K562 (cell line): ENCODE results near the gene MYO1D. TPM values are rescaled to one million over a fixed set of nuclear protein-coding genes. Genes with fewer than 3 reads are reported as not detected.

ENCODE experiments used
- ATAC-seq: fragments of 200-7000 bp; cut with Tn5 transposase; 3 replicates; pipeline ENCODE4 v1.9.1; 2020; ENCODE audit warnings: moderate library complexity
- BruUV-seq: library from RNA; stranded (reverse); fragments of 400-500 nt; replicated peaks from 2 replicates; lab custom pipeline; 2021; lab: Mats Ljungman, UMichigan
- CTCF ChIA-PET: fragments of 300-600 bp; formaldehyde crosslinking; extraction: SDS; loops from one replicate; lab custom pipeline; 2021; ENCODE audit warnings: low intra/inter-chr PET ratio; lab: Yijun Ruan, JAX
- POLR2A ChIA-PET: fragments of 300-600, 350-650 bp; sonication (Branson Sonifier 250); formaldehyde crosslinking; extraction: SDS; loops from one replicate; lab custom pipeline; 2021; ENCODE audit warnings: antibody characterized with exemption, inconsistent platforms; lab: Yijun Ruan, JAX
- DNase-seq, 4 experiments: peaks; one replicate each; pipeline versions ENCODE4 v3.0.0 to v3.0.0-alpha.2; 2011 to 2018; ENCODE audit warnings: low spot score in 3 of 4, mixed read lengths in 3 of 4; ENCODE audit errors: extremely low read depth in 1 of 4
- FAIRE-seq: peaks from 2 replicates; lab custom pipeline; 2011; peaks lifted over from hg19 to GRCh38; lab: Jason Lieb, UNC
- H2AFZ ChIP-seq: 2 replicates; pipeline ENCODE4 v1.6.0; 2011; ENCODE audit warnings: low read depth, low read length, control low read depth, inconsistent platforms
- H3K27ac ChIP-seq: fragments of 200-600 bp; 3 replicates; pipeline ENCODE4 v1.8.0; 2011; ENCODE audit warnings: low read depth, mild to moderate bottlenecking, control low read depth, inconsistent platforms, low read length, moderate library complexity, mixed read lengths; ENCODE audit errors: extremely low read depth
- H3K27me3 ChIP-seq, 2 experiments: fragments of 300-600 bp in 1 of 2; 2 replicates in 1 of 2; 3 replicates in 1 of 2; pipeline versions ENCODE4 v1.6.0 to v1.8.0; 2011; ENCODE audit warnings: inconsistent platforms in 2 of 2, low read length in 2 of 2, mild to moderate bottlenecking in 1 of 2, mixed read lengths in 1 of 2, moderate library complexity in 1 of 2; ENCODE audit not compliant: control insufficient read depth in 2 of 2, insufficient read depth in 2 of 2
- H3K36me3 ChIP-seq: fragments of 300-600 bp; 3 replicates; pipeline ENCODE4 v1.8.0; 2011; ENCODE audit warnings: mild to moderate bottlenecking, low read length, inconsistent platforms; ENCODE audit not compliant: control insufficient read depth, insufficient read depth
- H3K4me1 ChIP-seq, 2 experiments: fragments of 200-600 bp in 1 of 2; replicated peaks in 1 of 2; 2 replicates in 1 of 2; 3 replicates in 1 of 2; pipeline versions ENCODE4 v1.5.1 to v1.8.0; 2011; ENCODE audit warnings: inconsistent platforms in 2 of 2, low read length in 2 of 2, mild to moderate bottlenecking in 1 of 2, mixed read lengths in 1 of 2, moderate library complexity in 1 of 2; ENCODE audit not compliant: control insufficient read depth in 2 of 2, insufficient read depth in 2 of 2
- H3K4me2 ChIP-seq: 2 replicates; pipeline ENCODE4 v1.6.1; 2011; ENCODE audit warnings: low read length, control low read depth, inconsistent platforms, mixed read lengths; ENCODE audit not compliant: insufficient read depth
- H3K4me3 ChIP-seq: fragments of 200-600 bp; sonication (generic), shearing (Covaris generic); 2 replicates; pipeline ENCODE4 v1.5.1; 2016; ENCODE audit warnings: control low read depth, inconsistent platforms
- H3K79me2 ChIP-seq: fragments of 200-600 bp; 3 replicates; pipeline ENCODE4 v1.8.0; 2011; ENCODE audit warnings: low read length, inconsistent platforms; ENCODE audit not compliant: control insufficient read depth, insufficient read depth
- H3K9ac ChIP-seq, 2 experiments: 2 replicates each; pipeline versions ENCODE4 v1.6.0 to v1.6.1; 2011; ENCODE audit warnings: low read depth in 2 of 2, low read length in 2 of 2, control low read depth in 1 of 2, inconsistent platforms in 1 of 2, mild to moderate bottlenecking in 1 of 2, mixed read lengths in 1 of 2; ENCODE audit not compliant: insufficient read depth in 1 of 2
- H3K9me1 ChIP-seq: one replicate; pipeline ENCODE4 v1.6.0; 2011; ENCODE audit warnings: inconsistent platforms, mild to moderate bottlenecking, low read length, moderate library complexity; ENCODE audit not compliant: control insufficient read depth, insufficient read depth
- H3K9me3 ChIP-seq: replicated peaks from 2 replicates; pipeline ENCODE4 v1.5.1; 2011; ENCODE audit warnings: low read depth, low read length, inconsistent platforms; ENCODE audit not compliant: control insufficient read depth, insufficient read depth
- H4K20me1 ChIP-seq: replicated peaks from 2 replicates; pipeline ENCODE4 v1.6.1; 2011; ENCODE audit warnings: low read length, inconsistent platforms, mixed read lengths; ENCODE audit not compliant: control insufficient read depth, insufficient read depth
- MAX ChIP-seq: sonication (generic); formaldehyde crosslinking; IDR thresholded peaks from 2 replicates; pipeline ENCODE4 v1.9.0; 2022; ENCODE audit warnings: mild to moderate bottlenecking, missing genetic modification reagents
- MTA2 ChIP-seq: fragments of 450-650 bp; IDR thresholded peaks from 2 replicates; pipeline ENCODE4 v1.6.1; 2016; ENCODE audit warnings: low read depth
- PRPF4 ChIP-seq: fragments of 200-400 bp; formaldehyde crosslinking; IDR thresholded peaks from one replicate; pipeline ENCODE4 v1.6.1; 2017; ENCODE audit warnings: low read length, low read depth, mild to moderate bottlenecking; ENCODE audit not compliant: insufficient read depth, poor library complexity, severe bottlenecking
- SNIP1 ChIP-seq: fragments of 450-650 bp; IDR thresholded peaks from 2 replicates; pipeline ENCODE4 v1.7.1; 2017; ENCODE audit warnings: low read depth, mild to moderate bottlenecking
- SRSF3 ChIP-seq: fragments of 200-400 bp; formaldehyde crosslinking; IDR thresholded peaks from 2 replicates; pipeline ENCODE4 v1.6.1; 2016; ENCODE audit warnings: mild to moderate bottlenecking, low read length, moderate library complexity; ENCODE audit not compliant: insufficient read depth
- TAF15 ChIP-seq: fragments of 200-400 bp; formaldehyde crosslinking; IDR thresholded peaks from 2 replicates; pipeline ENCODE4 v1.6.1; 2017; ENCODE audit warnings: mild to moderate bottlenecking, low read depth, low read length, moderate library complexity
- TOE1 ChIP-seq, 2 experiments: fragments of 450-650 bp in 1 of 2; sonication (generic) in 1 of 2; formaldehyde crosslinking in 1 of 2; IDR thresholded peaks; 2 replicates each; pipeline versions ENCODE4 v1.7.1 to v1.8.0; 2016 to 2022; ENCODE audit warnings: borderline replicate concordance in 2 of 2, mild to moderate bottlenecking in 2 of 2, antibody characterized with exemption in 1 of 2, inconsistent platforms in 1 of 2, low read depth in 1 of 2, missing genetic modification reagents in 1 of 2, moderate library complexity in 1 of 2
- ZBTB34 ChIP-seq: fragments of 250-450 bp; sonication (Bioruptor Pico); IDR thresholded peaks from 2 replicates; pipeline ENCODE4 v1.8.0; 2021; ENCODE audit warnings: mild to moderate bottlenecking, moderate library complexity
- ZNF655 ChIP-seq: fragments of 250-450 bp; sonication (Bioruptor Pico); IDR thresholded peaks from 2 replicates; pipeline ENCODE4 v1.5.0; 2021
- WGBS: fragments of 100-300 bp; shearing (Covaris generic); methylation state at CpG from one replicate; pipeline ENCODE4 v1.1.6; 2016; ENCODE audit warnings: low coverage, mixed read lengths; ENCODE audit not compliant: insufficient coverage; ENCODE audit errors: missing lambda C conversion rate; 5-methylcytosine and 5-hydroxymethylcytosine counted together
- in situ Hi-C: fragments of 300-500 bp; cut with MboI; formaldehyde crosslinking; loops from 4 replicates; pipeline ENCODE4 v1.15.0; 2018; ENCODE audit warnings: inconsistent platforms, mixed read lengths
- intact Hi-C: fragments of 100-400 bp; cut with micrococcal nuclease; formaldehyde crosslinking; loops from 2 replicates; pipeline ENCODE4 v1.14.2; 2022
- polyA plus RNA-seq, 8 experiments: library from polyadenylated mRNA; depleted of rRNA in 4 of 8; stranded (reverse) in 5 of 8; unstranded in 3 of 8; fragments of >200 nt; fragmentation: Nextera tagmentation in 2 of 8; fragmentation: Illumina TruSeq in 1 of 8; extraction: Ambion mirVana in 2 of 8; extraction: Trizol in 1 of 8; gene quantifications; 2 replicates each; pipeline versions ENCODE4 v1.2.1 to v1.2.3, GENCODE V29; 2011 to 2014; ENCODE audit warnings: inconsistent platforms in 1 of 8, missing spikeins in 1 of 8
- total RNA-seq, 7 experiments: library from RNA; depleted of rRNA in 6 of 7; stranded (reverse); fragments of >200 nt in 6 of 7; fragmentation: Illumina TruSeq in 2 of 7; extraction: Trizol in 2 of 7; gene quantifications; 2 replicates each; pipeline versions ENCODE4 v1.2.1 to v1.2.3, GENCODE V29; 2011 to 2021; ENCODE audit warnings: low replicate concordance in 1 of 7

The MYO1D gene
- total and polyA plus RNA-seq, 9 of the 15 experiments (the other 6 are each of a cell fraction or from before 2014, with no cell fraction given), result 2.1 to 71.2 (median 45.4) TPM

GRCh38 chr17:32563583-32563982, 313.3 kb downstream of the MYO1D start:
- in situ Hi-C loops (no loop called here), intact Hi-C loops (no loop called here)
- DNase-seq (no peak), FAIRE-seq (no peak), ATAC-seq (no peak)
- Histone ChIP-seq H3K4me2 (no peak overlapping the region), H3K27ac (no peak overlapping the region), H3K9me1 (no peaks in the 10 kb centered on the region), H3K27me3 (no peaks in the 10 kb centered on the region), H3K36me3 (no peaks in the 10 kb centered on the region; the same call in 2 of the 3 replicates), H3K9ac (no peak overlapping the region), H3K4me3 (no peak overlapping the region), H2AFZ (no peak overlapping the region), H3K4me1 (no peaks in the 10 kb centered on the region; a peak in 2 of 5 replicates), H3K79me2 (no peaks in the 10 kb centered on the region), H3K9me3 (no peaks in the 10 kb centered on the region), H4K20me1 (no peaks in the 10 kb centered on the region)
- WGBS, result 72% methylated on average over 6 of the region's 6 CpGs
- no TSS peak for BruUV-seq
- no peak for TF ChIP-seq ZBTB34 (CRISPR knock-in tag)
- TF ChIP-seq SRSF3, result no peak
- no peak for TF ChIP-seq MAX (CRISPR knock-in tag)
- TF ChIP-seq TOE1 (IDR thresholded peaks at IDR 0.05; ENCODE audit: borderline replicate concordance), result no peak
- no peak for TF ChIP-seq TOE1 (CRISPR knock-in tag; IDR thresholded peaks at IDR 0.05; ENCODE audit: borderline replicate concordance, low read depth)
- TF ChIP-seq TAF15, result no peak
- TF ChIP-seq SNIP1, result no peak
- no peak for TF ChIP-seq PRPF4
- no peak for TF ChIP-seq ZNF655
- no peak for TF ChIP-seq MTA2
- ChIA-PET POLR2A (interaction anchor here (1.3 kb wide), 1 partner anchor 14 kb away, joined by 3 read pairs; no protein-coding TSS in a partner anchor), CTCF (no interaction called here)
